NCI-H748 (cell line): ENCODE measurements around the gene NLGN1.

Experiments
- DNase-seq: peaks from one replicate; lab custom pipeline; 2025; ENCODE audit not compliant: unreplicated experiment; lab: John Stamatoyannopoulos, UW

The NLGN1 gene

DNA sequence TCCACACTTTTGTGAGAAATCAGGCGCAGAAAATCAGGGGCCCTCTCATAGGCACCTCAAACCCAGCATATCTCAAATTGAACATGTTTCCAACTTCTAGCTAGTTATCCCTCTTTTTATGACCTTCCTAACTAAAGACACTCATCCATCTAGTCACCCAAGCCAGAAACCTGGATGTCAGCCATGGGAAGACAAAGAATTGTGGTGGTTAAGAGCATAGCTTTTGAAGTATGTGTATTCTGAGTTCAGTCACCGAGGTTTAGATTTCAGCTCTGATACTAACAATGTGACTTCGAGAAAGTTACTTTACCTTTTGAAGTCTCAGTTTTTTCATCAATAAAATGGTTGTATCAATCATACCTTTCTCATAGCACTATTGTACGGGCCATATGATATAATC, 495.5 kb downstream of the NLGN1 start:
- DNase-seq = no peak

DNA sequence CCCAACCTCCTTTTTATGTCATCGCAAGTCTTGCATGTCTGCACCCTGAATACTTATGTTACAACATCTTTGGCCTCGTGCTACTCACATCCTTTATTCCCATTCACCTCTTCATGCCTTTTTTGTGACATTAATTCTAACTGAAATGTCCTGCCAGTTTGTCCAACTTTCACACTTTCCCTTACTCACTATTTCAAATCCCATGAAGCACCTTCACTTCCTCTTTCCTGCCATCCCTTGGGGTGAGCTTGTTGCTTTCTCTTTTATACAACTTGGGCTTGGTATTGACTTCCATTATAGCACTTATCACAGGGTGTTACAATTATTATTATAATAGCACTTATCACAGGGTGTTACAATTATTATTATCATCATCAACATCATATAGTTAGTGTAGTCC, 496.3 kb downstream of the NLGN1 start:
- DNase-seq = no peak

DNA sequence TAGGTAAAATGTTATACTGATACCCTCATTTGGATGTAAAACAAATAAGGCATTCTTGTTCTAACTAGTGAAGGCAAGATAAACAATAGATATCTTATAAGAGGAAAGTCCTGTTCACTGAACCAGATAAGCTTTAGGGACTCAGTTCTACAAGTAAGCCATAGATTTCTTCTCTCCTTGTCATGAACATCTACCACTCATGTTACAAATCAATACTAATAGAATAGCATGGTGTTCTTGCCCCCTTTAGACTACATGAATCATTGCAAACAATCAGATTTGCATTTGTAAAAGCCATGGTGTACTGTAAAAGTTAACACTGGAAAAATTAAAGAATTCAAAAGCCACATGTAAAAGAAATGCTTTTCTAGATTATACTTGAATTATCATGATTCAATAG, 500.1 kb downstream of the NLGN1 start:
- no peak for DNase-seq

DNA sequence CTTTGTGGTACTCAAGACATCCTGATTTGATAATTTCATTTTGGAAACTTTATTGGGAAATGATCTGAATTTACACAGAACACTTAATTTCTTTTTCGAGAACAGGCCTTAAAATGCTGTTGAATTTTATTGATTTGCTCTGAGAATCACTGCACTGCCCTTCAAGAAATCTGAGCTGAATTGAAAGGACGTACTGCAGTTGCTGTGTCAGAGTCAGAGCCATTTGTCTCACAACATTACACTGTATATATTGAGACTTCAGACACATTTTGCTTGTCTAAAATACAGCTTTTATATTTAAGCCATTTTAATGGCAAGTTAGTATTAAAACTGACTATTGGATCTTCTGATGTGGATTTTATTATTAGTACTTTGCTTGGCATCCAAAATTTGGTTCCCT, 504.1 kb downstream of the NLGN1 start:
- DNase-seq = no peak

DNA sequence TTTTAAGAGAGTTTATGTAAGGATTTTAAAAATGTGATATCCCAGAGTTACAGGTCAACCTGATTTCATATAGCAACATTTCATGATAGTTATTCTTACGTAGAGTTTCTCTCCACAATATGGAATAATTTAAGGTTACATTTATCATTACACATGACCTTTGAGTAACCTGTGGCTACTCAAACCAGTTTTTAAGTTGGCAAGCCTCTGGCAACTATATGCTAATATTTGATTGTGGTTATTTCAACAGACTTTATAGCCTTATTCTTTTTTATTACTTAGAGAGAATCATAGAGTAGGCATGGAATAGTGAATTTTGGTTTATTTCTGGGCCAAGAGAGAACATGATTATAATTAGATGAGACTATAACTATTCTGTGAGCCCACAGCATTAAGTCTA, 504.9 kb downstream of the NLGN1 start:
- DNase-seq = no peak

DNA sequence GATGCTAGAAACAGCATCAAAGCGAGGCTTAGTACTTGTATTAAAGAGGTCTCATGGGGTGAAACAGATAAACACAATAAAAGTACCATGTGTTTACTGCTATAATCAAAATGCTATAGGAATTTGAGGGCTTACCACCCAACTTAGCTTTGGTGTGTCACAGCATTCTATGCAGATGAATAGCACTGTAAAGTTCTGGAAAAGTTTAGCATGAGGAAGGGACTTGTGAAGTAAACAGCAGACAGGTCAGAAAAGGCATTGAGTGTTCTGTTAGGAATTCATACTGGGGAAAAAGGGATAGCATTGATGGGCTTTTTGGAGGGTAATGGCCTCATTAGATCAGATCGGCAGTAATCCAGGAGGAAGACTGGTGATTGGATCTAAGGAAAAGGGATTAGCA, 505.3 kb downstream of the NLGN1 start:
- no peak for DNase-seq

DNA sequence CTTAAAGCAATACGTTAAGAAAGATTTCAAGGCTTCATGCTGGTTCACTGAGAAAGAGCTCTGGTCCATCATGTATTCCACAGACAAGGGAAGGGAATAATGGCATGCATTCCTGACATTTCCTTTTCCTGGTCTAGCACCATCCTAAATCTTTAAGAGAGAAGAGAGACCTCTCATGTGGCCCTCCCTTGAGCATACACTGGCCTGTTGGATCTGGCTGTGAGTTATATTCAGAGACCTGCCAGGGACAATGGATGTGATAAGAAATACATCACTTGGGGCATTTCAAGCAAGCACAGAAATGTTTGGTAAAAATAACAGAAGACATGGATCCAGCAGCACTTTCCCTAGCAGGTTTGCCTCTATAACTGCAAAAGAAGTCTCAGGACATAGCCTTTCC, 507.8 kb downstream of the NLGN1 start:
- no peak for DNase-seq

DNA sequence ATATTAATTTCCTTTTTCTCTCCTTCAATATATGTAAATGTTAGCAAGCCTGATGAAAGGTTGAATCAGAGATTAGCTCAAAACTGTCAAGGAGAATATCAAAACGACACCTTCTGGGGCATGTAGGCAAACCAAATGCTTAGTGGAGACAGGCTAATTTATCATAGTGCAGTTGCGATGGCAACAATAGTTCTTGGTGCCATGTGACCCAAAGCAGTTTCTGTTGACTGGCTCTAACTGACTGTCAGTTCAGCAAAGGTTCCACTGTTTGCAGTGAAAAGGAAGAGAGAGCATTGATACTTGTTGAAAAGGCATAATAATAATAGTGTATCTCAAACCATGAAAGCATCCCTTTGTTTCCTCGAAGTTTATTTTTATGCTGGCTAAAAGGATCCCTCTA, 513.9 kb downstream of the NLGN1 start:
- DNase-seq = peak; percentile 63

DNA sequence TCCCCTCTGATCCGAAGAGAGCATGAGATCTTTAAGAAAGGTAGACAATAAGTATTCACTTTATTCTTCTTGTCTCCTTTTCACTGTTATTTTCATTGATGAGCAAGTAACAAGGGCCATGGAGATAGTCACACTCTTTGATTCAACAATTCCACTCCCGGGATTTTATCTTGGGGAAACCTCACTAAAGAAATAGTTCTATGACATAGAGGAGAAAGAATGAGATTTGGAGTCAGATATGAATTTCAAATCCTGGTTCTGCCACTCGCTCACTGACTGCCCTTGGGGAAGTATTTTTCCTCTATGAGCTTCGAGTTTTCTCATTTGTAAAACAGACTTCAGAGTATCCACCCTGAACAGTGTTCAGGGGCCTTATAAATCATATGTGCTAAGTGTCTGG, 514.6 kb downstream of the NLGN1 start:
- DNase-seq = no peak

DNA sequence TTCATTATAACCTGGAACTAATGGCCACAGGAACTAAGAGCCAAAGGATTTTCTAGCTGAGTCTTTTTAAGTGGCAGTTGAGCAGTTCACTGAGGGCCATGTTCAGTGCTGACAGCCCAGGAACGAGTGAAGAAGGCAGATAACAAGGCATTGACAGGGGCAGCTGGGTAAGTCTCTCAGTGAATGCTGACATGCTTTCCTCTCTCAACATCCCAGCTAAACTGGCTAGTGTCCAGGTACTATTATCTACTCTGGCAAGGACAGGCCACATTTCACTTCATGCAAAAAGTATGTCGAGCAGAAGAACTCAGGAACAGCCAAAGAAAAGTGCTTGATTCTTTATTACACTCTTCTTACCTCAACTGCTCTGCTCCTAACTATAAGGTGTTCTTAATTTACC, 515.9 kb downstream of the NLGN1 start:
- peak; percentile 14 for DNase-seq

DNA sequence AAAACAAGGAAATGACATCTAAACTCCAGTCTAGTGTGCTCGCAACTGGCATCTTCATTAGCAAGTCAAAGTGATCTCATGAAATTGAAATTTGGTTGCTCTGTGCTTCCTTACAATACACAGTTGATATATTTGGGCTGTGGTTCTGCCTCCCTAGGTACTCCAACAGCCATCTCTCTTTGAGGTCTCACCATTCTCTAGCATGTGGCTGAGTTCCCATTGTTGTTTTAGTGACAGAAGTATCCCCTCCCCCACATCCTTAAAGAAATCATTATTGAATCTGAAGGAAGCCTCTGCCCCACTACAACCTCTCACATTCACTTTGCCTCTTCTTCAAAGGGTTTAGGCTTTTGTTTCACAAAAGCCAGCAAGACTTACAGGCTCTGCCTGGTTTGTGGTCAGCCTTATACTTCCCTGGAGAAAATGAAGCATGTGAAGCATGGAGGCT, 516.5 kb downstream of the NLGN1 start:
- DNase-seq = no peak

DNA sequence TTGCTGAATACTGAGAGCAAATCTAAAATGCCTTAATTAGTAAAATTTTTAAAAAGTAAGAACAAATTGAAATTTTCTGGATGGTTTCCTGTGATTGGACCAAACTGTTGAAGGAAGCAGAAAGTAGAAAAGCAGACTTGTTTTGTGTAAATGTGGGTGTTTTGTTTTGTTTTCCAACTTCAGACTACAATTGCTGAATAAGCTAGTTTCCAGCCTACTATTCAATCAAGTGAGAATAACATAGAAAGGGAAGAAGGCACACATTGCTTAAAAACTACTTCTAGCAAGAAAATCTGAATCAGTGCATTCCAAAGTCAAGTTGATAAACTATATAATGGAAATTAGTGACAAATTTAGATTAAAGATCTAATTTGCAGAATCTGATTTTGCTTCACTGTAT, 519.3 kb downstream of the NLGN1 start:
- DNase-seq = no peak

DNA sequence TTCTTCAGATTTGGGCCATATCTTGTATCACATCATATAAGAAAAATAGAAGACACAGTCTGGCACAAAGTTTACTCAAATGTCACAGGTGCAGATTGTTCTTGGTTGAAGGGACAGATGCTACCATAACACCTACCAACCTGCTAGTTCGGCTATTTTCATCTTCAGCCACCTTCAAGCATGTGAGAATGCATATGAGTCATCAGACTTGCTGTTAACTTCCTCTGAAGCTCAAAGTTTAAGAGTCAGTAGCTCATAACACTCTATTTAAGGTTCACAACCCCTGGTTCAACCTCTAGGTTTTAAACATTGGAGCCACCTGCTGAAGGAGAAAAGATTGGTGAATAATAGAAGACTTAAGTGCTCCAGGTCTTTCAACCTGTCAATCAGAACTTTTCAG, 522.8 kb downstream of the NLGN1 start:
- DNase-seq = no peak

DNA sequence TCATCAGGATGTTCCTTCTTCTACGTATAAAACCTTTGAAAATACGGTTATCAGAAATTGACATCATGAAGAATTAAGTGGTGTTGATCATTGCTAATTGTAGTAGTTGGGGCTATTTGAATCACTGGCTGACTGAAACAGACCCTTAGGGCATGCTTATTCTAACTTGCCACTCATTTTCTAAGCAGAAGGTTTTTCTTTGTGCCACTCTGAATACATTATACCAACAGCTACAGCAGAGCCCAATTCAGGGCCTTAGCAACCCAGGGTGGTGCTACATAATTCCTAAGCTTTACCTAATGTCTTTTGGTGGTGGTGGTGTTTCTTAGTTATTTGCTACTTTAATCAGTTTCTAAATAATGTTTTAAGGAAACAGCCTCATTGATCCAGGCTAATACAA, 524.2 kb downstream of the NLGN1 start:
- DNase-seq = peak; percentile 10

DNA sequence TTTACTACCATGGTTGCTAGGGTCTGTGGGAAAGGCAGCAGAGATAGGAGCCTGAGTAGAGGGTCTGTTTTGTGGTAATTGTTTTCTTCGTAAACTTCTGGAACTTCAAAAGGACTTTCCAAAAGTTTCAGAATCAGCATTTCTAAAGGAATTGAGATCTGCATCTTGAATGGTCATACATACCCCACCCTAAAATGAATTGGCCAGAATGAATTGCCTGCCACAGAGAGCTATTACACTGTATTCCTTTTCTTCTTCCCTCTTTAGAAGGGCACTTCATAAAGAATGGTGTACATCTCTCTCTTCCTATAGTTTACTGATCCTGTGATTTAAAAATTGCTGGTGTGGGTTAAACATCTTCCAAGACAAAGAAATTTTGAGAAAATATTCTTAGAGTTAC, 525.7 kb downstream of the NLGN1 start:
- no peak for DNase-seq

DNA sequence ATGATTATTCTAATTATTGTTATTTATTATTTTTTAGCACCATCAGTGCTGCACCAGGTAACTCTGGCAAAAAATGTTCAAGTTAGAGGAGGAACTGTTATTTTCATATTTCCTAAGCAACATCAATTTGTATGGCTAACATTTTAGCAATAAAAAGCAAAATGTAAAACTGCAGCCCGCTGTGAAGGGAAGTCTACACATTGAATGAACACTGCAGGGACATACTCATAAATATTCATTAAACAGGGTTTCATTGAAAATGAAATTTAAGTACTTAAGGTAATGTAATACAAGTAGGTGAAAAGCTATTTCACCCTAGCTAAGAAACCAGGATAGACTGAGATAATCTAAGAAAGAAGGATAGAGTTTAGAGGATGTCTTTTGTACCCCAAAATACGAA, 532.7 kb downstream of the NLGN1 start:
- peak; percentile 12 for DNase-seq

DNA sequence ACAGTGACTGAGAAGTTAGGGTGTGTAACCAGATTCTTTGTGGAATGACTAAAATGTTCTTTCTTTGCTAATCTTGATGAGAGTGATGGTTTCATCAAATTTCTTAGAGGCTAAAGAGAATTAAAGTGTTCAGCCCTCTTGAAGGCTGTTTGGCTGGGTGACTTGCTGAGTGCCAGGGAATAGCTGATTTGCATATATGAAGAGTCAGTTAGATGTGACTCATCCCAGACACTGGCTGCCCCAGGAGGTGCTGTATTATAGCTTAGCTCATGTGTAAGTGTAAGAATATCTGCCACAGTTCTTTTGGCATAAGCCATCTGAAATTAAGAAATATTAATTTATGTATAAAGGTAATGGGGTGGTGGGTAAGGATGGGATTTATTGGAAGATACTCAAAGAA, 535.1 kb downstream of the NLGN1 start:
- peak; percentile 45 for DNase-seq

DNA sequence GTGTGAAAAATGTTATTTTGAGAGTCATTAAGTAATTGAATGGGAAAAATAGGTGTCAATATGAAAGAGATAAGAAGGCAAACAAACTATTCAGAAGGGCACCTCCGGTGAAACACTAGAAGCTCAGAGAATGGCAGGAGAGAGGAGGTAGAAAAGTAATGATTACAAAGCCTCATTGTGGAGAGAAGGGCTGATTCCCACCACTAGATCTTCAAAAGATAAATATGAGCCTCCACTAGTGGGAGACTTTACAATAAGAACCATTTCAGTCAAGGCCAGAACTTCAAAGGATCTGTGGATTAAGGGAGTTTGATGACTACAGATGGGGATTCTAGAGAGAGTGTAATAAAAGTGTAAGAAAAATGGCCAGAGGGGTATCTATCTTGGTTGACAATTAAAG, 535.6 kb downstream of the NLGN1 start:
- peak; percentile 47 for DNase-seq

DNA sequence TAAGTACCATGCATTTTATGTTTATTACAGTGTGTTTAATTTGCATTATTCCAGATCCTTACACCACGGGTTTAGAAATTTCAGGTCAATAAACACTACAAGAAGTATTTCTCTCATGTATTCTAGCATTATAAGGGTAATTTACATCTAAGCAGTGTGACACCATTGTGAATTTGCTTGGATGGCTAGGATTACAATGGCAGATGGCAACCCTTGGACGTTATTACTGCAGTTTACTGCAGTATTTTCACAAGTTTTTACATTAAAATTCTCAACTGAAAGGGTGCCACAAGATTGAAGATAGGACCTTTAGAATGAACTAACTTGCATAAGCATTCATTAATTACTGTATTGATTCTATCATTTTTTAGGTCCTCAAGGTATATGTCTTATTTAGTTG, 538.8 kb downstream of the NLGN1 start:
- DNase-seq = no peak

DNA sequence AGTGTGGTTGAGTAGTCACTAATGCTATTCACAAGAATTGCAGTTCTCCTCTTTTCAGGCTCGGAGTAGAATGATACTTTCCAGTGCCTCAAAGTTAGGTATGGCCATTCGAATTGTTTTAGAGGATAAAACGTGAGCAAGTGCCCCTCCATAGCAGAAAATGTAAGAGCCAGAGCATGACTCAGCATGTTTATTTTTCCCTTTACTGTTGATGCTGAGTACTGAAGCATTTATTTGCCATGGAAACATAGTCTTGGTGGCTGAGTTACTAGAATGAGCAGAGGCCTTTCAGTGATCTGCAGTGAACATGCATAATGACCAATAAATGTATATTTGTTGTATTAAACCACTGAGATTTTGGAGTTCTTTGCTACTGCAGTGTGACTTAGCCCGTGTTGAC, 540.6 kb downstream of the NLGN1 start:
- DNase-seq = peak; percentile 83

DNA sequence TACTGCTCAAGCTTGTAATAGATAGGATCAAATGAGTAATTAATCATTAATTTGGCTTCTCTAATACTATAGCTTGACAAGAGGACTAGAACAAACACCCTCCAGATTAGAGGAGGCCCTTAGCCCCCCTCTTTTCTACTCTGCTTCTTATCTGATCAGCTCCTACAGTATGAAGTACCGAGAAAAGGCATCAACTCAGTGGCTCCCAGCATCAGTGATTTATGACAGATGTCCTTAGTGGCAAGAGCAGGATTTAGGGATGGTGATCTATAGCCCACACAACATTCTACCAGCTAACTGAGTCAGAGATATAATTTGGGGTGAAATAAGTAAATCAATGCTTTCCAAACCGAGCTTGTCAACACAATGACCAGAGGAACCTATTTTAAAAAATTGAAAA, 541.1 kb downstream of the NLGN1 start:
- DNase-seq = peak; percentile 21

DNA sequence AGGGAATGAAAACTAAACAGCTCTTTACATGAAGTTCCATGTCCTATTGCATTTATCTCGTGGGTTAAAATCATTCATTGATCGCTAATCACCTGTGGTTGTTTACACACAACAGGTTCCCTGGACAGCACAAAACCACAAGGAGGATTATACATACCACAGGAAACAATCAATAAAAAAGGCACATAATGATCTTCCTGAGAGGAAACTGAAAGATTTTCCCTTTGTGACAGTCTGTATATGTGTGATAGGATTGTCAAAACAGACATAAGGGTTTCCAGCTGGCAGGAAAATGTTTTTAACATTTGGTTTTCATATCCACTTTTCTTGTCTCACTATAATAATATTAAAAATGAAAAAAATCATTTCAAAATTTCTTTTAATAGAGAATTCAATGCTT, 541.8 kb downstream of the NLGN1 start:
- DNase-seq = peak; percentile 40

DNA sequence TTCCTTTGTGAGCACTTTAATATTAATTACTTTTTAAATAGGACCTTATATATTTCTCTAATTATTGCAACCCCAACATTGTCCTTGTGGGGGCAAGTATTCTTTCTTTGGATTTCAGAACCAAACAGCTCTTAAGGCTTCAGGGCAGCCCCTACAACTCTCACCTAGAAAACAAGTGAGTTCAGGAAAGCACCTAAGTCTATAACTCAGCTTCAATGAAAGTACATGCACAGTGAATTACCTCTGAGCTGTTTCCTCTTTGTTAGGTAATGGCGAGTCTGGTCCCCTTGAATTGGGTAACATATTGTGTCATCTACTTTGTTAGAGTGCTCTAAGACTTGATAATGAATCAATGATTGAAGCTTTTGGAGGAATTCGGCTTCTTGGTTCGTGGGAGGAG, 545.7 kb downstream of the NLGN1 start:
- DNase-seq = peak; percentile 85

DNA sequence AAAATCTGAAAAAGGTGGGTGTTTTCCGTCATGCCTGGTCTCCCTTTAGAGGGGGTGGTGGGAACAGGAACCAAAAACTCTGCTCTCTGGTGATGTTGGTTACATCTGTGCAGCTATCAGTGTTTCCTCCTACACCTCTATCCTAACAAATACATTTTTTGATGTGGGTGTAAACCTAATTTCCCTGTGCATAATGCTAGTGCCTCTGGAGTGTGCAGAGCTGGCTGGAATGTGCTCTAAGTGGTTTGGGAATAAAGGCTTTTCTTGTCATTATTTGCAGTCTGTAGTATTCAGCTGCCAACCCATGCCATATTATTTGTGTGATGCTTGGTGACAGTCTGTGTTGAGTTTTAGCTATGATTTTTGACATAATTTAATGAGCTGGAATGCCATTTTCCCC, 547.6 kb downstream of the NLGN1 start:
- peak; percentile 10 for DNase-seq
